Stimulated activated CD8-positive, alpha-beta memory T cell treated with anti-CD3 and anti-CD28 coated beads, Interleukin-15, amount 100 ng/mL, for 4 hours (primary cell): ENCODE measurements around the gene IGFBPL1.

ENCODE experiments used
- DNase-seq, 2 donors: peaks; one replicate each; pipeline ENCODE4 v3.0.0-alpha.2; 2020; ENCODE audit warnings: low read depth in 2 of 2

The IGFBPL1 gene

DNA sequence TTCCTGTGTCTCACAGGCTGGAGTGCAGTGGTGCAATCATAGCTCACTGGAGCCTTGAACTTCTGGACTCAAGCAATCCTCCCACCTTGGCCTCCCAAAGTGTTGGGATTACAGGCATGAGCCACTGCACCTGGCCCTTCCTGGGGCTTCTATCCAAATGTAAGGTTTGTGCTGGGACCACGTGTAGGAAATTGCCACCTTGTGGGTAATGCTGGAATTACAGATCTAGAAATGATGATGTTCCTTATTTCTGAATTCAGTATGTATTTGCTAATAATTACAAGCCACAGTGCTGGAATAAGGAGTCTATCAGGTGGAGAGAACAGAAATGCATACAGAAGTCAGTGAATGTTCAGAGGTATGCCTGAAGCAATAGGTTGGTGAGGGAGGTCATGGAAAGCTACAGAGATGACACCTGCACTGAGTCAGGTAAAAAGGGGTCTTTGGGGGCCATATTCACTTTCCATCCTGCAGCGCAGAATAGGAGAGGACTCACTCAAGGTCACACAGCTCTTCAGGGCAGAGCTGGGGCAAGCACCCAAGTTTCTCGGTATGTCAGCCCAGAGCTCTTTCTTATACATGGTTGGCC, 8.8 kb upstream of the IGFBPL1 start:
- DNase-seq = no peak

DNA sequence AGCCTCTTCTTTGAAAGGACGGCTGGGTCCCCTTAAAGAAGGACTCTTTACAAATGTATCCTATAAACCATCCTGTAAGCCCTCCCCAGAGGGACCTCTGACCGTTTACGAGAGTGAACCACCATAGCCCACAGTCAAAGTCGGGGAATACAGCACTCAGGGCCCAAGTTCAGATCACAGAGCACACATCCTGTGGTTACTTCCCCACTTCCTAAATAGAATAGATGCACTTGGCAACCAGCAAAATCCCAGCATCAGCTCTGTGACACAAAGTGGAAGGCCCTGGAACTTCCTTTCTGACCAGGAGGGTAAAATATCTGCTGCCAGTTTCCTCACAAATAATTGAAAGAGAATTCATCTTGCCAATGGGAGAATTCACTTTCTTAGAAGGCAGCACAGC, 6.9 kb upstream of the IGFBPL1 start:
- no peak for DNase-seq

DNA sequence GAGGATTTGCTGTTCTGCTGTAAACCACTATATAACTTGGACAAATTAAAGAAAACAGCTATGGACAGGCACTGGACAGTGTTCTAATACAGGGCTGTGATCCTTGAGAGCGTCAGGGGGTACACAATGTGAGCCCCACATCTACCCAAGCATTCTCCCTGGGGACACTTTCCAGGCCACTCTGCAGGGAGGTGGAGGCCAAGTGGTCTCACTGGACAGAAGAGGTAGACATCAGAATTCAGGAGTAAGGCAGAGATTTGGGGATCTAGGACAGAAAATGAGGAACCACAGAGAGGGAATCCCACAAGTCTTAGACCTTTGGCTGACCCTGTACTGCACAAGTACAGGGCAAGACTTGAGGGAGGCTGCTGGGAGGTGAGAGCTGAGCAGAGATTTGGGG, 3.8 kb upstream of the IGFBPL1 start:
- no peak for DNase-seq

DNA sequence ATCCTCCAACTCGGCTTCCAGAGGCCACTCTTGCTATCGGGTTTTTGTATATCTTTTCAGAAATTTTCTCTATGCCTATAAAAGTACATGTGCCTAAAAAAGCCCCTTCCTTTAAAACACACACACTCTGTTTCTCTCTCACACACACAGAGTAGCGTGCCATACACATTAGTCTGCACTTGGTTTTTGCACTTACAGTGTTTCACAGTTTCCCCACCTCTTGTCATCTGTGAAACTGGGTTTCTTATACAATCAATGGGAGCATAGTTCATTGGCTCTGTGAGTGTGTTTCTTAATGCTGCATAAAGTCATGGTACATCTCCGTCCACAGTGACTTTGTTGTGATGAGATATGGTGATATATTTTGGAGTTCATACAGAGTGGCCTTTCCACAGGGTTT, 664 bp upstream of the IGFBPL1 start:
- no peak for DNase-seq

DNA sequence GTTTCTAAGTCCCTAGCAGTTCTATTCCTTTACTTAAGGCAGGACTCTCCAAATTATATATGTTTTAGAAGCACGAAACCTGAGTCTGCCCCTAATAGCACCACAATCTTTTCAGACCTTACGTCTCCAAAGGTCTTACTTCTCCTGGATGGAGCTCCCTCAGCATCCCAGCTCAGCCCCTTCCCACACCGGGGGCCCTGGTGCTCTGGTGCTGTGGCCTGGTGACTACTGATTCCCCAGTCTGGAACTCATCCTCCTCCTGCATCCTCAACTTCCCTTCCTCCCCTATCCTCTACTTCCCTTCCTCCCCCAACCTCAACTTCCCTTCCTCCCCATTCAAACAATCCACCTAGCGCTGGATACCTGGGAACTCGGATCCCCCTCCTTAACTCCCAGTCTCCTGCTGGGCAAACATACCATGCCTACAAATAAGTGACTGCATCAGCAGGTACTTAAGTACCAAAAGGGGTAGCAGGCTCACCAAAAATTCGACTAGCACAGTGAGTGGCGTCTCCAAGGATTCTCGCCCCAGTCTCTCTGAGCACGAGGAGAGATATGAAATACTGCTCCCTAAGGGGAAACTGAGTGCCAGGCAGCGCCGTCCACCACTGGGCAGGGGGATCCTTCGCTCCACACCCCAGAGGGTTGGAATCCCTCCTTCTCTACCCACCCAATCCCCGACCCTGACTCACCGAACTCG, 831 bp downstream of the IGFBPL1 start:
- DNase-seq = no peak

DNA sequence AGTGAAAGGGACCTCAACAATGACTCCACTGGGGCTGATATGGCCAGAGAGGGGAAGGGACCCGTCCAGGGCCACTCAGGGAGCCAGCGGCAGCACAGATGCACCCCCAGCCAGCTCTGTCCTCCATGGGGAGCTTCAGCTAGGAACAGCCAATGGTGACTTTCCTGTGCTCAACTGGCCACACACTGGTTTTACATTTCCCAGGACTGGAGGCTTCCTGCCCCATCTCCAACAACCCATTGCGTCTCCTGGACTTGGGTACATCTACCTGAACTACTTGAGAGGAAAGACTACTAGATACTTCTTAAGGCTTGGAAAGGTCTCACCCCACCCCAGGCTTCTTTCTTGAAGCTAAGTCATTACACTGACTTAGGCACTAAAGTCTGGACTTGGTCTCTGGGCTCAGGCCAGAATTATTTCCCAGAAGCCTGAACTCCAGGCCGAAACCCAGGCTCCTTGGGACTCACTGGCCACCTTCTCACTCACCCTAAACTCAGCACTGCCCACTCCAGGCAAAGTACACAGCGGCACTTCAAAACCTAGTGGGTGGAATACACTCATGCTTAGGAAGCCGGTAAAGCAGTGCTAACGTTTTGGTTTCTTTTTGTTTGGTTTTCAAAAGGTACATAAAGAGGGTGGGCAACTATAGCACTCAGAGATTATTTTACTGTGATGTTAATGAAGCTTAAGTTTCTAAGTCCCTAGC, 1.5 kb downstream of the IGFBPL1 start:
- DNase-seq = no peak

DNA sequence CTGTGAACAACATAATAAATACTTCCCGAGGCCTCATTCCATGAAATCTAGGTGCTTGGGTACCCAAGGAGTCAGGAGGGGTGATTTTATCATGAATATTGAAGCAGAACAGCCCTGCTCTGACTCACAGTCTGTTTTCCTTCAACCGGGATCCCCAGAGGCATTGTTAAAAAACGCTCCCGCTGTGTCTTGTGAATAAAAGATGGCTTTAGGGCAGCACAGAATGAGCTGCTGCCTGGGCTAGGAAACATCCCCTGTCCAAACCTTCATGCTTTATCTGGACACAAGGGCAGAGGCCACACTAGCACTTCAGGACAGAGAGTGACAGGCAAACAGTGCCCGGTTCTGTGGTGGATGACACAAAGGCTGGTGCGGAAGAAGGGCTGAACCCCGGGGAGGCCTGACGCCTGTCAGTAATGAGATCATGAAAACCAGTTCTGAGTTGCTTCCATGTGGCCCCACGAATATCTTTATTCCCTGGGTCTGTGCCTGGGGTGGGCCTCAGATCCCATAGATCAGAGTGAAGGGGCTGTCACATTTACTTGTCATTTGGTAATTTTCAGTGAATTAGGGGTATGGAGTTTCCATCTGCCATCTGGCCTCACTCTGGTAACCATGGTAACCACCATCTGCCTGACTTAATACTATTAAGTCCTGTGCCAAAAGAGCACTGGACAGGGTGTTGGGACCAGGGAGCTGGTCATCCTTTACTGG, 2.6 kb downstream of the IGFBPL1 start:
- DNase-seq = no peak

DNA sequence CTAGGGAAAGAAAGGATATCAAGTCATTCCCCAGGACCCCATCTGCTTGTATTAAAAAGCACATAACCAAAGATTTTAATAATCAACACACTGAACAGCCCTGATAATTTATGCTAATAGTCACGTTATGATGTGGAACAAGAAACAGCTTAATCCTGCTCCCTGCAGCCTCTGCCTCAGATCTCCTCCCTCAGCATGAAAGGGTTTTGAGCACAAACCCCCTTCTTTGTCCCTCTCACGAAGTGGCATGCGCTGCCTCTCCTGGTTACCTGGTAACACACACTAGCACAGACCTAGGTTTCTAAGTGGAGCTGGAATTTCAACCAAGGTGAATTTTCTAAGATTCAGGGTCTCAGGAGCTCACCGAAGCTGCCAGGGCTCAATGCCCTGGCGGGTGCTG, 5.1 kb downstream of the IGFBPL1 start:
- DNase-seq = no peak

DNA sequence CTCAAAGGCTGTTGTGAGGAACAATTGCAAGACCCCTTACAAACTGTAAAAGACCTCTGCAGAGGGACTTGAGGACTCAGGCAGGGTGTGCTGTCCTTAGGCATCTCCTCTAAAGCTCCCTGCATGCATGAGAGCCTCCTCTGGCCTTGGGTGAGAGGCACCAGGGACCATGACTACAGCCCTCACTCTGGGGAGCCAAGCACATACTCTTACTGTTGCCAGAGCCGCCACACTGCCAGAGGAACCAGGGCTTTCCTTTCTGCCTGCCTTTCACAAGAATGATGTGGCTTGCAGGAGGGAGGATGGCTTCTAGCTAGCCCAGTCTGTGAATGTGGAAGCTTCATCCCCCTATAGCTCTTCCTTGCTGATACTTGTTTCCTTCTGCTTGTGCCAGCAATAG, 5.9 kb downstream of the IGFBPL1 start:
- no peak for DNase-seq

DNA sequence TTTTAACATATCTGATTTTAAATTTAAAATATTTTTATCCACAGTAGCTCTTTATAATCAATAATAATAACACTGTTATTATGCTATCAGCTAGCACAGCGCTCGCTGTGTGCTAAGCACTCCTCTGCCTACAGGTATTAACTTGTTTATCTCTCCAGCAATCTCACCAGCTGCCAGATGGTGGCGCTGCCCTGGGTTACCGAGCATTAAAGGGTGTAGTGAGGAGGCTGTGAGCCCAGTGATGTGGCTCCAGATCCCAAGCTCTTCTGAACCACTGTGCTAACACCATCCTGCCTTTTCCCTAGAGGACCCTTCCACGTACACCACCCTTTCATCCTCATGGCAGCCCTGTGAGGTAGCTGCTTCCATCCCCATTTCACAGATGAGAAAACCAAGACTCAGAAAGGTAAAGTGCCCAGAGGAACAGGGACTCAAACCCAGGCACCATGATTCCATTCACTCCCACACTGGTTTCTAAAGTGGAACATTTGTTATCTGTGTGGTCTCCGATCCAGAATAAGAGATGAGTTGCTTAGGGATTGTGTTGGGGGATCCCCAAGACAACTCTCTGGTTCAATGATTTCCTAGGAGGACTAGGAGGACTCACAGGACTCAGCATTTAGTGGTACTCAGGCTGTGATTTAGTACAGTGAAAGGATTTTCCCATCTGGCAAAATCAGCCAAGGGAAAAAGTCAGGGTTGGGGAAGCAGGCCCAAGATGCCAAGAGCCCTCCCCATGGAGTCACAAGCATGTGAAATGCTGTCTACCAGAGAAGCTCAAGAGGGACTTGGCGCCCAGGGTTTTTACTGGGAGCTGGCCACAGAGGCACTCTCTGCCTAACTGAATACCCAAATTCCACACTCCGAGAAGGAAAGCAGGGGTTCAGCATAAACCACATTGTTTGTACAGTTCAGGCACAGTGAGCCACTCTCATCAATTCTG, 7.0 kb downstream of the IGFBPL1 start:
- no peak for DNase-seq

DNA sequence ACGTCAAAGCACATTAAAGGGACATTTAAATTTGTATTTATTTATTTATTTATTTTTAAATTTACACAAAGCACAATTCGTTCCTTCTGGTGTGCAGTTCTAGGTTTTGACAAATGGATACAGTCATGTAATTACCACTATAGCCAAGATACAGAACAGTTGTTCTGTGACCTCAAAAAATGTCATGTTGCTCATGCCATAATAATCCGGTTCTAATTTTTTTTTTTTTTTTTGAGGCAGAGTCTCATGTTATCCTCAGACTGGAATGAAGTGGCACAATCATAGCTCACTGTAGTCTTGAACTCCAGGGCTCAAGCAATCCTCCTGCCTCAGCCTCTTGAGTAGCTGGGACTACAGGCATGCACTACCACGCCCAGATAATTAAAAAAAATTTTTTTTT, 7.8 kb downstream of the IGFBPL1 start:
- no peak for DNase-seq

DNA sequence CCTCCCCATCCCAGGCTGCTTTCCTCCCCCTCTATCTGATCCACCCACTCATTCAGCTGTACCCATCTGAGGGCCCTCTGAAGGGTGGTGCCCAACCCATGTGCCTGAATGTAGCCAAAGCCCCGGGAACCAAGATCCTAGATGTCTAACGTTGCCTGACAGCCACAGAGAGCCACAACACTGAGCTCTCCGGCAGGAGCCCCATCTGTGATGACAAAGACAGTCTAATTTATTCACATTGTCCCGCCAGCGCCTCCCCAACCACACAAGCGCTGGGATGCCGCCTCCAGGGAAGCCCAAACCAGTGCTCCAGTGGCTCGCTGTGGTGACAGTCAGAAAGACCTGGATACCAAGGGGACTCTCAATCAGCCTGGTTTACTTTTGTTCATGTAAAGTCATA, 8.4 kb downstream of the IGFBPL1 start:
- no peak for DNase-seq

DNA sequence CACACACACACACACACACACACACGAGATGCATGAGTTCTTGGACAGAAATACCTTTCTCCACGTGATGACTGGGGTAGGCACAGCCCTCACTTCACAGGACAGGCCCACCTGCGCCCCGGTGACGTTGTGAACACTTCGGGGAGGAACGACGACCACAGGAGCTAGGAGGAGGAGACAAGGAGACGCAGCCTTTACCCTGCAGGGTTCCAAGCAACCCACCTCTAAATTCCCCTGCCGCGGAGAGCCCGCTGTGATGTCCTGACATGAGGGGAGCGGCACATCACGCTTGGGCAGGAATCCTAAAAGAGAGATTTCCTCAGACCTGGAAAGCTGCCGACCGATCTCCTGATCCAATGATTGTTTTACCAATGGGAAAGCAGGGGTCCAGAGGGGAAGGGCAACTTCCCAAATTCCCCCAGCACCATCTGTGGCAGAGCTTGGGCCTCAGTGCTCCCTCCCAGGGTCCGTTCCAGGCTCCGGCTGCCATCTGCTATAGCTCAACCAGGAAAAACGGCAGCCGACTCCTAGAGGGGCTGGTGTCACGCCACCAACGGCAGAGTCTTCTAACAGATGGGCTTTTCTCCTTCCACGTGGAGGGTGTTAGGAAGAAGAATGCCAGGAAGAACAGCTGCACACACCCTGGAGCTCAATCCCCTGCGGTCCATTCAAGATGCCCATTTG, 10.1 kb downstream of the IGFBPL1 start:
- DNase-seq = no peak

DNA sequence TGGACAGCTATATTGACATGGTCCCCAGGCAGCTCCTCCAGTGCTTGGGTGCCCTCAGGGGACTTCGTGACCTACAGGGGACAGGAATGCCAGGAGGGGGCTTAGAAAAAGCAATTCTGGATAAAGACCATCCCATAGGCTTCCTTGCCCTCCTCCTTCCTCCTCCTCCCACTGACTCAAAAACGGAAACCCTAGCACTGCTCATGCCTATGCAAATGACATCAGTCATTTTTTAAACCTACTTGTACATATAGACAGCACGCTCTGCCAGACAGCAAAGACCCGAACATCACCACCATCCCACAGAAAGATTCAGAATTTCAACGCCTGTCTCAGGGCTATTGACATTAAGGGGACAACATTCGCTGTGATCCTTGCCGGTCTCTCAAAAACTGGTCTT, 11.0 kb downstream of the IGFBPL1 start:
- no peak for DNase-seq

DNA sequence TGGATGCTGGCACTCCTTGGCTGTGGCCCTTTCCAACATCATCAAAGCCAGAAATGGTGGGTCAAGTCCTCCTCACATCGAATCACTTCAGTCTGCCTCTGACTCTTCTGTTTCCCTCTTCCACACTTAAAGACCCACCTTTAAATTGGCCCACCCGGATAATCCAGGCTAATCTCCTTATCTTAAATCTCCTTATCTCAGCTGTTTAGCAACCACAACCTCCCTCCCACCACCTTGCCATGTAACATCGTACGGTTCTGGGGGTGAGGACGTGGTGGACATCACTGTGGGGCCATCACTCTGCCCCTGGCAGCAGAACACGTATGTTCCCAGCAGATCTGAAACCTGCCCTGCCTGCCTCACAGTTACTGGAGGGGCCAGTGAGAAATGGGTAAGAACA, 11.5 kb downstream of the IGFBPL1 start:
- DNase-seq = no peak

DNA sequence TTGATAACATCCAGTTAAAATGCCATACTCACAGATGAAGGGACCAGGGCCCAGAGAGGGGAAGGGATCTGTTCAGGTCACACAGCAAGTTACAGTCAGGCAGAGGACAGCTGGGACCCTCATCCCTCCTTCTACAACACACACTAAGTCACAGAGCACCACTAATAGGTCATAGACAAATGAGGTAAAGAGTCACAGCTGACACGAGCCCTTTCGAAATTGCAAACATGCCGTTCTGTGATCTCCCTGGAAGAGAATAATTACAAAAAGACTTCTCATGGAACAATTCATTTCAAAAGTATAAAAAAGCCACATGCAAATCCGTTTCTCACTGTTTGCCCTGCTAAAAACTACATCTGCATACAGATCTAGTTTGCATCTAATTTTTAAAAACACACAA, 15.5 kb downstream of the IGFBPL1 start:
- DNase-seq = no peak

DNA sequence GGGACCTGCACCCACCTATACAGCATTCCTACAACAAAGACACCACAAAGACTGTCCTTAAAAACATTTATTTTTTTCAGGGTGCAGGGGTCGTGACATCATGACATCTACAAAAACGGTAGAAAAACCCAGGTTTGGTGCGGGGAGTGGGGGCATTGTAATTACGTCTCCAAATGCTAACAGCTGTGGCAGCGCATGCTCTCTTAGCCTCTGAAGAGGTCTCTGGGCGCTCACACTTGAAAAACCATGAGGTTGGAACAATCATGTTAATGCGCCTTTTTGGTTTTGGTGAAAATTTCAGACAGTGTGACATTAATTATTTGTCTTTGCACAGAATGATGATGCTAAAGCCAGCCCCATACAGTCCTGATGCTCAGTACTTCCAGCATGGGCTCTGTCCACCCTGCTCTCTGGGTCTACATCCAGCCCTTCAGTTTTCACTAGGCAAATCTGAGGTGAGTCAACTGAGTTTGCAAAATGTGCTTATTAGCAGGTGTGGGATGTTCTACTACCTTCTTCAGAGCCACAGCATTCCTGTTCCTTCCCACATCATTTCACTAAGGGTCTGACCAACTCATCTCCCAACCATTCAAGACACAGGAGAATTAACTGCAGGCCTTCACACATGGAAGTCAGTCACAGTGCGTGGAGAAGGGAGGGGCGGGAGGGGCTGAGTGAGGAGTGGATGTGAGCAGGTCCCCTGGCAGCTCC, 17.6 kb downstream of the IGFBPL1 start:
- no peak for DNase-seq

DNA sequence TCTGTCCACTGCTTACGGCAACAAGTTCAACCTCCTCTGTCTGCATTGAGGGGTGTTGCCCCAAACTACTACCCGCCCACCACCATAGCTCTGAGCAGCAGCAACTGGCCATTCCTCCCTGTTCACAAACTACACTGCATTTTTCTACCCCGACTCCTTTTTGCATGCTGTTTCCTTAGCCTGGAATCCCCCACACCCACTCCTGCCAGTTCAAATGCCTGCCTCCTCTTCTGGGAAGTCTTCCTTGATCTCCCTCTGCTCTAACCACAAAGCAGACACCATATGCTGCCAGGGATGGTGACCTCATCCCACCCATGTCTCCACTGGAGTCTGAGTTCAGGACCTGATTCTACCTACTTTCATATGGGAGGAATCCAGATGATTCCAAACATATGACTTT, 18.5 kb downstream of the IGFBPL1 start:
- DNase-seq = no peak

DNA sequence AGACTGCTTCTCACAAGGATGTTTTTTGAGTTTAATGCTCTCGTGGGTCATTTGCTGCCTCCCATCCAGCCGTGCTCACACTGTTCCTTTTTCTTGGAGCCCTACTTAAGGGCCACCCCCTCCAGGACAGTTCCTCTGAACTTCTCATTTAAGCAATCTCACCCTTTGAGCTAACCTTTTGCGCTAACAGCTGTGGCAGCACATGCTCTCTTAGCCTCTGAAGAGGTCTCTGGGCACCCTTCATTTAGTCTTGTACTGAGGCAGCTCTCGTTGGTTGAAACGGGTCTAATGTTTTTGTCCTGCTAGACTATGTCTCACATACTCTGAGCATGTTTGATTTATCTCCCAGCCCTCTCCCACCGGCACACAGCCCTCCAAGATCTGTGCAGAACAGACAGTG, 19.9 kb downstream of the IGFBPL1 start:
- no peak for DNase-seq

DNA sequence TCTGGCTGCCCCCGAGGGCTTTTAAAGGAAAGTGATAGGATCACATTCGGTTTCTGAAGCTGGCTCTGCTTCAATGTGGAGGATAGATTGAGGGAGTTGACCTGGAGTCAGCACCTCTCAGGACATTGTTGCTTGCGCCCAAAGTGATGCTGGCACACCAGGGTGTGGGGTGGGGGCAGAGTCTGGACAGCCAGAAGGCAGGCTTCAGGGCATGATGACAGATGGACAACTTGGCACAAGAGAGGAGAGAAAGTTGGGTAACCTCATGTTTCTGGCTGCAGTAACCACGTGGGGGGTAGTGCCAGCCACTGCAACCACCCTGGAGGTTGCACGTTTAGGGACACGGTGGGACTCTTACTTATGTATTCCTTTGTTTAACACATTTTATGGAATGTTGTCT, 22.3 kb downstream of the IGFBPL1 start:
- no peak for DNase-seq
